NB4 (cell line): ENCODE results near the gene SLC25A26.

ENCODE experiments used
- MAX ChIP-seq: IDR thresholded peaks from 2 replicates; pipeline ENCODE4 v1.6.1; 2011; ENCODE audit warnings: low read depth, low read length
- MYC ChIP-seq: IDR thresholded peaks from 2 replicates; pipeline ENCODE4 v1.6.1; 2011; ENCODE audit warnings: low read depth, low read length
- POLR2A ChIP-seq: IDR thresholded peaks from 2 replicates; pipeline ENCODE4 v1.6.1; 2011; ENCODE audit warnings: mild to moderate bottlenecking; ENCODE audit not compliant: insufficient read length; ENCODE audit errors: extremely low read depth
- TF ChIP-seq, protein P1 (sequence below): IDR thresholded peaks from one replicate; pipeline ENCODE4 v1.5.1; 2012; ENCODE audit warnings: low read depth, low read length

DNA sequence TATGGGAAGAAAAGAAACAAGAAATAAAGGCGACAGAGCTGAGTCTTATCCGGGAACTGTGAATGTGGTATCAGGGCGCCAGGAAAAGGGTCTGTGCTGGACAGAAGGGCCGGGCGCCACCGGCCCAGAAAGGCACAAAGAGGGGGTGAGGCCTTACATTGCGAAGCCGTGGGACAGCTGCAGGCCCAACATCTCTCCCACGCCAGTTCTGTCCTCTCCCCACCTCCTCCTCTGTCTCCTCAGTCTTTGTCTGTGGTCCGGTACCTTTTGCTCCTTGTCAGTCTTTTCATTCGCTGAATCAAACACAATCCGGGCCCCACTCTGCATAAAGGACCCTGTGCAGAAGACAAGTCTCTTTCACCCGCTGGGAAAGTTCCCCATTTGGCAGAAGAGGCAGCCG, 198.2 kb downstream of the SLC25A26 start:
- TF ChIP-seq, protein P1, sequence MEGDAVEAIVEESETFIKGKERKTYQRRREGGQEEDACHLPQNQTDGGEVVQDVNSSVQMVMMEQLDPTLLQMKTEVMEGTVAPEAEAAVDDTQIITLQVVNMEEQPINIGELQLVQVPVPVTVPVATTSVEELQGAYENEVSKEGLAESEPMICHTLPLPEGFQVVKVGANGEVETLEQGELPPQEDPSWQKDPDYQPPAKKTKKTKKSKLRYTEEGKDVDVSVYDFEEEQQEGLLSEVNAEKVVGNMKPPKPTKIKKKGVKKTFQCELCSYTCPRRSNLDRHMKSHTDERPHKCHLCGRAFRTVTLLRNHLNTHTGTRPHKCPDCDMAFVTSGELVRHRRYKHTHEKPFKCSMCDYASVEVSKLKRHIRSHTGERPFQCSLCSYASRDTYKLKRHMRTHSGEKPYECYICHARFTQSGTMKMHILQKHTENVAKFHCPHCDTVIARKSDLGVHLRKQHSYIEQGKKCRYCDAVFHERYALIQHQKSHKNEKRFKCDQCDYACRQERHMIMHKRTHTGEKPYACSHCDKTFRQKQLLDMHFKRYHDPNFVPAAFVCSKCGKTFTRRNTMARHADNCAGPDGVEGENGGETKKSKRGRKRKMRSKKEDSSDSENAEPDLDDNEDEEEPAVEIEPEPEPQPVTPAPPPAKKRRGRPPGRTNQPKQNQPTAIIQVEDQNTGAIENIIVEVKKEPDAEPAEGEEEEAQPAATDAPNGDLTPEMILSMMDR = no peak
- TF ChIP-seq POLR2A = no peak
- TF ChIP-seq MAX = no peak
- TF ChIP-seq MYC = no peak
